OCI-LY7 (cell line): ENCODE measurements around the gene ACTL7B. TPM values are rescaled to one million over a fixed set of nuclear protein-coding genes. Genes with fewer than 3 reads are reported as not detected.

Experiments used
- BruUV-seq: library from RNA; stranded (reverse); fragments of 400-500 nt; replicated peaks from 2 replicates; lab custom pipeline; 2021; lab: Mats Ljungman, UMichigan
- CTCF ChIA-PET: fragments of 300-600 bp; sonication (Branson Sonifier 250); formaldehyde crosslinking; loops from one replicate; lab custom pipeline; 2022; ENCODE audit warnings: antibody characterized with exemption; ENCODE audit not compliant: unreplicated experiment; lab: Charles Lee
- POLR2A ChIA-PET: fragments of 300-600 bp; sonication (Branson Sonifier 250); formaldehyde crosslinking; loops from one replicate; lab custom pipeline; 2022; ENCODE audit warnings: antibody characterized with exemption; lab: Charles Lee
- DNase-seq: peaks from one replicate; pipeline ENCODE4 v3.0.0-alpha.2; 2015; ENCODE audit warnings: low spot score
- H2AFZ ChIP-seq: fragments of 200-600 bp; sonication (generic), shearing (Covaris generic); 2 replicates; pipeline ENCODE4 v1.6.1; 2014; ENCODE audit warnings: mild to moderate bottlenecking, antibody characterized with exemption, low read length, moderate library complexity
- H3K27ac ChIP-seq: fragments of 200-600 bp; sonication (generic); 2 replicates; pipeline ENCODE4 v1.5.1; 2014; ENCODE audit warnings: mixed run types, low read depth, mild to moderate bottlenecking, moderate library complexity, low read length, inconsistent platforms; ENCODE audit not compliant: poor library complexity, severe bottlenecking
- H3K36me3 ChIP-seq: fragments of 200-600 bp; sonication (generic); 2 replicates; pipeline ENCODE4 v1.6.1; 2014; ENCODE audit warnings: mild to moderate bottlenecking, antibody characterized with exemption, low read length, moderate library complexity, mixed read lengths; ENCODE audit not compliant: insufficient read depth
- H3K4me1 ChIP-seq: fragments of 200-600 bp; sonication (generic); 2 replicates; pipeline ENCODE4 v1.5.1; 2014; ENCODE audit warnings: mild to moderate bottlenecking, low read length; ENCODE audit not compliant: insufficient read depth, poor library complexity, severe bottlenecking
- H3K4me2 ChIP-seq: fragments of 200-600 bp; sonication (generic); 2 replicates; pipeline ENCODE4 v1.6.1; 2014; ENCODE audit warnings: mild to moderate bottlenecking, low read length
- H3K4me3 ChIP-seq: fragments of 200-600 bp; sonication (generic); 2 replicates; pipeline ENCODE4 v1.5.1; 2014; ENCODE audit warnings: mild to moderate bottlenecking, low read depth, low read length; ENCODE audit not compliant: poor library complexity, severe bottlenecking
- H3K79me2 ChIP-seq: fragments of 200-600 bp; sonication (generic); 2 replicates; pipeline ENCODE4 v1.6.1; 2016; ENCODE audit warnings: low read depth, mild to moderate bottlenecking, low read length, moderate library complexity, mixed read lengths; ENCODE audit not compliant: insufficient read depth
- H3K9me2 ChIP-seq: fragments of 200-600 bp; sonication (generic); 2 replicates; pipeline ENCODE4 v1.6.1; 2016; ENCODE audit warnings: mild to moderate bottlenecking, low read length, mixed read lengths; ENCODE audit not compliant: insufficient read depth
- H3K9me3 ChIP-seq: fragments of 200-600 bp; sonication (generic); 2 replicates; pipeline ENCODE4 v1.6.1; 2014; ENCODE audit warnings: mild to moderate bottlenecking, mixed run types, low read length, mixed read lengths
- H4K20me1 ChIP-seq: fragments of 200-600 bp; sonication (generic); 2 replicates; pipeline ENCODE4 v1.6.1; 2014; ENCODE audit warnings: mild to moderate bottlenecking, antibody characterized with exemption, low read length, moderate library complexity, mixed read lengths; ENCODE audit not compliant: insufficient read depth
- CTCF ChIP-seq: fragments of 200-600 bp; sonication (generic); conservative IDR thresholded peaks from 2 replicates; pipeline ENCODE4 v1.5.1; 2014; ENCODE audit warnings: mild to moderate bottlenecking, antibody characterized with exemption, low read length, moderate library complexity, mixed read lengths
- EZH2phosphoT487 ChIP-seq: fragments of 200-600 bp; sonication (generic); IDR thresholded peaks from 2 replicates; pipeline ENCODE4 v1.6.1; 2018; ENCODE audit warnings: low read depth, borderline replicate concordance, mild to moderate bottlenecking, mixed run types, antibody characterized with exemption, low read length, moderate library complexity, mixed read lengths
- intact Hi-C: fragments of 100-400 bp; cut with micrococcal nuclease; formaldehyde crosslinking; loops from one replicate; pipeline ENCODE4 v1.10.0; 2022; ENCODE audit not compliant: unreplicated experiment
- total RNA-seq, 2 experiments: library from RNA; depleted of rRNA in 1 of 2; stranded (reverse); fragments of >200 nt in 1 of 2; shearing (Covaris generic) in 1 of 2; gene quantifications; 2 replicates each; pipeline ENCODE4 v1.2.3, GENCODE V29; 2014 to 2022

ACTL7B gene
- total RNA-seq, 2 experiments from 2014 or later = not detected

DNA sequence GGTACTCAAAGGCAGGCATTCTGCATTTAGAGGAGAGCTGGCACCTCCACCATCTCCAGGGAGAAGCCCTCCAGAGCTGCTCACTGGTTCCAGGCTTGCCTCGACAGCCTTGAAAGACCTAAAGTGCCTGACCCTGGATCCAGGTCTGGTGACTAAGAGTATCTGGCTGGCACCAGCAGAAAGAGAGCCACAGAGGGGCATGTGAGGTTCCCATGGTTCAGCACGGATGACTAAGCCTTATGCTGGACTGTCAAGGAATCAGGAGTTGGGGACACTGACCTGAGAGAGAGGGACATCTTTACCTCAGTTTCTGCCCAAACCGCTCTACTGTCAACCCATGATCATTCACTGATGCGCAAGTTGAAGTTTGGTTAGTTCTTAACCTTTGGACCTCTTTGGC, 9.3 kb upstream of the ACTL7B start:
- Histone ChIP-seq H4K20me1 (no peaks in the 10 kb centered on the region), H3K4me1 (no peaks in the 10 kb centered on the region), H3K36me3 (peaks cover 20% of the 10 kb centered on the region), H3K4me2 (no peak overlapping the region), H3K79me2 (no peaks in the 10 kb centered on the region), H3K9me2 (no peaks in the 10 kb centered on the region), H3K27ac (no peak overlapping the region), H2AFZ (no peak overlapping the region), H3K9me3 (no peaks in the 10 kb centered on the region), H3K4me3 (no peak overlapping the region)
- BruUV-seq = no TSS peak
- intact Hi-C loops = no loop called here
- ChIA-PET CTCF (no interaction called here), POLR2A (no interaction called here)
- DNase-seq = no peak
- no peak for TF ChIP-seq CTCF
- TF ChIP-seq EZH2phosphoT487 = no peak

GRCh38 chr9:108864446-108864845, 8.7 kb upstream of the ACTL7B start:
- H3K4me1 ChIP-seq = no peaks in the 10 kb centered on the region
- CTCF ChIA-PET = no interaction called here
- H3K36me3 ChIP-seq = peaks cover 14% of the 10 kb centered on the region
- H4K20me1 ChIP-seq = no peaks in the 10 kb centered on the region
- H3K9me2 ChIP-seq = no peaks in the 10 kb centered on the region
- no peak overlapping the region for H3K4me3 ChIP-seq
- 0 out of 2 replicates have a peak, but pooled peaks have one; percentile 15 for TF ChIP-seq CTCF
- TF ChIP-seq EZH2phosphoT487 = no peak
- H3K4me2 ChIP-seq = no peak overlapping the region
- POLR2A ChIA-PET = interaction anchor here (0.6 kb wide), 1 partner anchor 674 kb away, joined by 3 read pairs; no protein-coding TSS in a partner anchor
- DNase-seq = no peak
- H2AFZ ChIP-seq = no peak overlapping the region
- no peak overlapping the region for H3K27ac ChIP-seq
- intact Hi-C loops = no loop called here
- H3K79me2 ChIP-seq = no peaks in the 10 kb centered on the region
- no peaks in the 10 kb centered on the region for H3K9me3 ChIP-seq
- no TSS peak for BruUV-seq

DNA sequence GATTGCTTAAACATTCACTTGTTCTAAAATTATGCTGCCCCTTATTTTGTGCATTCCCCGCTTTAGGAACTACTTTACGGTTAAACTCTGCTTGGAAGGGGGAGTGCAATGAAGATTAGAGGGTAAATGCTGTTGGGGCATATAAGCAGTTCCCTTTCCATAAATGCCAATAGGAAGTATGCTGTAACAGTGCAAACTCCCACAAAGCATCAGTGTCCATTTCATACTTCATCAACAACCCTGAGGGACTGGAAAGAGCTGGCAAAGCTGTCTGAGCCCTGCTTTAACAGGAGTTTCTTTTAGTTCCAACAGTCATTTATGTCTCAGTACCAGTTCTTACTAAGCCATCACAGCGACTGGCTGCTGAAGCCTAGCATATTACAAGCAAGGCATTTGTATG, 8.1 kb upstream of the ACTL7B start:
- BruUV-seq = no TSS peak
- intact Hi-C loops = no loop called here

More for the DNA sequence above, 8.1 kb upstream of the ACTL7B start:
- Histone ChIP-seq H3K36me3 (peaks cover 9% of the 10 kb centered on the region), H3K9me2 (no peaks in the 10 kb centered on the region), H3K9me3 (no peaks in the 10 kb centered on the region), H3K79me2 (no peaks in the 10 kb centered on the region), H2AFZ (no peak overlapping the region), H3K4me2 (no peak overlapping the region), H3K4me1 (no peaks in the 10 kb centered on the region), H4K20me1 (no peaks in the 10 kb centered on the region), H3K4me3 (no peak overlapping the region), H3K27ac (no peak overlapping the region)
- ChIA-PET POLR2A (interaction anchor here (0.6 kb wide), 1 partner anchor 673 kb away, joined by 3 read pairs; no protein-coding TSS in a partner anchor), CTCF (no interaction called here)
- no peak for DNase-seq
- TF ChIP-seq CTCF (no peak), EZH2phosphoT487 (no peak)
